C4-2B (cell line): ENCODE measurements around the gene CPNE7.

Experiments
- CTCF ChIP-seq: fragments of 450-650 bp; conservative IDR thresholded peaks from 2 replicates; pipeline ENCODE4 v1.5.1; 2017; ENCODE audit warnings: mild to moderate bottlenecking
- ZFX ChIP-seq: fragments of 450-650 bp; IDR thresholded peaks from 2 replicates; pipeline ENCODE4 v1.6.1; 2017

GRCh38 chr16:89596061-89596689 lies 20.6 kb downstream of the CPNE7 start:
- TF ChIP-seq CTCF (no peak), ZFX (no peak)
